H9 (cell line): ENCODE results near the gene NCOA6. TPM values are rescaled to one million over a fixed set of nuclear protein-coding genes. Genes with fewer than 3 reads are reported as not detected.

Experiments
- DNase-seq: peaks from one replicate; pipeline ENCODE4 v3.0.0-alpha.2; 2017
- H2AFZ ChIP-seq: one replicate; pipeline ENCODE4 v1.6.1; 2013; ENCODE audit warnings: mild to moderate bottlenecking, low read length, control low read depth, moderate library complexity
- H2AK5ac ChIP-seq: 2 replicates; pipeline ENCODE4 v1.6.1; 2013; ENCODE audit warnings: low read length, control low read depth, mixed read lengths; ENCODE audit not compliant: insufficient read length
- H2BK120ac ChIP-seq: one replicate; pipeline ENCODE4 v1.6.1; 2013; ENCODE audit warnings: low read depth, mild to moderate bottlenecking, low read length, control low read depth, inconsistent platforms; ENCODE audit not compliant: poor library complexity, severe bottlenecking
- H2BK12ac ChIP-seq: 2 replicates; pipeline ENCODE4 v1.6.1; 2013; ENCODE audit warnings: low read length, control low read depth, mixed read lengths, low read depth; ENCODE audit not compliant: insufficient read length
- H2BK15ac ChIP-seq: 2 replicates; pipeline ENCODE4 v1.6.1; 2013; ENCODE audit warnings: low read depth, low read length, control low read depth
- H2BK20ac ChIP-seq: one replicate; pipeline ENCODE4 v1.6.1; 2013; ENCODE audit warnings: low read depth, mild to moderate bottlenecking, low read length, control low read depth, inconsistent platforms; ENCODE audit not compliant: poor library complexity, severe bottlenecking
- H2BK5ac ChIP-seq: 2 replicates; pipeline ENCODE4 v1.6.1; 2013; ENCODE audit warnings: low read length, control low read depth, mixed read lengths; ENCODE audit not compliant: insufficient read length
- H3K14ac ChIP-seq: 2 replicates; pipeline ENCODE4 v1.6.1; 2013; ENCODE audit warnings: low read length, control low read depth; ENCODE audit not compliant: insufficient read depth
- H3K18ac ChIP-seq: 2 replicates; pipeline ENCODE4 v1.6.1; 2013; ENCODE audit warnings: low read depth, mild to moderate bottlenecking, mixed read lengths, low read length, control low read depth; ENCODE audit not compliant: insufficient read length
- H3K23ac ChIP-seq: 2 replicates; pipeline ENCODE4 v1.6.1; 2013; ENCODE audit warnings: low read length, control low read depth, mixed read lengths, low read depth; ENCODE audit not compliant: insufficient read length
- H3K23me2 ChIP-seq: 2 replicates; pipeline ENCODE4 v1.6.1; 2013; ENCODE audit warnings: low read depth, mild to moderate bottlenecking, mixed read lengths, low read length, control low read depth; ENCODE audit not compliant: insufficient read length, poor library complexity, severe bottlenecking
- H3K27ac ChIP-seq: 2 replicates; pipeline ENCODE4 v1.5.1; 2013; ENCODE audit warnings: low read length, control low read depth, mixed read lengths, low read depth; ENCODE audit not compliant: insufficient read length
- H3K27me3 ChIP-seq: 2 replicates; pipeline ENCODE4 v1.6.1; 2013; ENCODE audit warnings: low read length, control low read depth, inconsistent platforms; ENCODE audit not compliant: insufficient read depth
- H3K4ac ChIP-seq: 2 replicates; pipeline ENCODE4 v1.6.1; 2013; ENCODE audit warnings: low read depth, mild to moderate bottlenecking, control low read depth, inconsistent platforms, low read length, moderate library complexity
- H3K4me1 ChIP-seq: 2 replicates; pipeline ENCODE4 v1.6.1; 2013; ENCODE audit warnings: low read length, control low read depth, inconsistent platforms; ENCODE audit not compliant: insufficient read depth
- H3K4me2 ChIP-seq: 2 replicates; pipeline ENCODE4 v1.6.1; 2013; ENCODE audit warnings: low read length, control low read depth, mixed read lengths; ENCODE audit not compliant: insufficient read length, insufficient read depth
- H3K56ac ChIP-seq: 2 replicates; pipeline ENCODE4 v1.6.1; 2013; ENCODE audit warnings: low read depth, mild to moderate bottlenecking, mixed read lengths, low read length, control low read depth; ENCODE audit not compliant: insufficient read length
- H3K79me1 ChIP-seq: 2 replicates; pipeline ENCODE4 v1.6.1; 2013; ENCODE audit warnings: low read depth, mild to moderate bottlenecking, moderate library complexity, low read length, control low read depth, inconsistent platforms; ENCODE audit not compliant: insufficient read depth, poor library complexity, severe bottlenecking
- H3K79me2 ChIP-seq: 2 replicates; pipeline ENCODE4 v1.6.1; 2013; ENCODE audit warnings: low read length, control low read depth, inconsistent platforms; ENCODE audit not compliant: insufficient read depth
- H3K9ac ChIP-seq: 2 replicates; pipeline ENCODE4 v1.6.1; 2013; ENCODE audit warnings: low read length, control low read depth, mixed read lengths; ENCODE audit not compliant: insufficient read length; ENCODE audit errors: extremely low read depth
- H3K9me3 ChIP-seq: one replicate; pipeline ENCODE4 v1.6.1; 2013; ENCODE audit warnings: low read depth, low read length, inconsistent platforms; ENCODE audit not compliant: control insufficient read depth
- H3T11ph ChIP-seq: one replicate; pipeline ENCODE4 v1.6.1; 2013; ENCODE audit warnings: mild to moderate bottlenecking, low read length, control low read depth, inconsistent platforms
- H4K20me1 ChIP-seq: one replicate; pipeline ENCODE4 v1.6.1; 2013; ENCODE audit not compliant: control insufficient read depth, insufficient read length, insufficient read depth
- H4K5ac ChIP-seq: 2 replicates; pipeline ENCODE4 v1.6.1; 2013; ENCODE audit warnings: low read depth, mild to moderate bottlenecking, mixed read lengths, low read length, control low read depth; ENCODE audit not compliant: insufficient read length
- H4K8ac ChIP-seq: replicated peaks from 2 replicates; pipeline ENCODE4 v1.6.1; 2013; ENCODE audit warnings: low read length, control low read depth, mixed read lengths, low read depth; ENCODE audit not compliant: insufficient read length
- H4K91ac ChIP-seq: 2 replicates; pipeline ENCODE4 v1.6.1; 2013; ENCODE audit warnings: low read depth, mild to moderate bottlenecking, moderate library complexity, mixed read lengths, low read length, control low read depth; ENCODE audit not compliant: insufficient read length
- H3K27ac Mint-ChIP-seq, 3 experiments: 2 replicates in 2 of 3; 3 replicates in 1 of 3; pipeline ENCODE4 v1.8.0; 2020 to 2021; ENCODE audit warnings: mixed read lengths in 3 of 3, mild to moderate bottlenecking in 1 of 3, moderate library complexity in 1 of 3
- H3K27me3 Mint-ChIP-seq: 2 replicates; pipeline ENCODE4 v1.8.0; 2021; ENCODE audit warnings: low read depth, mild to moderate bottlenecking, moderate library complexity, mixed read lengths
- H3K36me3 Mint-ChIP-seq, 3 experiments: 2 replicates in 2 of 3; 3 replicates in 1 of 3; pipeline ENCODE4 v1.8.0; 2020 to 2021; ENCODE audit warnings: low read depth in 3 of 3, mixed read lengths in 3 of 3; ENCODE audit not compliant: insufficient read depth in 1 of 3
- H3K4me1 Mint-ChIP-seq, 2 experiments: 2 replicates each; pipeline ENCODE4 v1.8.0; 2020; ENCODE audit warnings: mixed read lengths in 2 of 2
- H3K4me3 Mint-ChIP-seq, 2 experiments: 2 replicates in 1 of 2; 3 replicates in 1 of 2; pipeline ENCODE4 v1.8.0; 2020 to 2021; ENCODE audit warnings: mild to moderate bottlenecking in 2 of 2, mixed read lengths in 2 of 2, moderate library complexity in 1 of 2
- H3K9me3 Mint-ChIP-seq, 2 experiments: 2 replicates in 1 of 2; 3 replicates in 1 of 2; pipeline ENCODE4 v1.8.0; 2020; ENCODE audit warnings: mild to moderate bottlenecking in 2 of 2, mixed read lengths in 2 of 2, moderate library complexity in 1 of 2
- CTCF ChIP-seq: fragments of 200-600 bp; sonication (generic); conservative IDR thresholded peaks from 3 replicates; pipeline ENCODE4 v1.8.0; 2021; ENCODE audit warnings: antibody characterized with exemption, mild to moderate bottlenecking
- WGBS: extraction: QIAGEN DNeasy Blood & Tissue Kit; methylation state at CpG from one replicate; pipeline ENCODE4 v1.1.7; 2013; ENCODE audit warnings: missing lambda C conversion rate, low lambda C conversion rate, mixed read lengths; ENCODE audit not compliant: insufficient read length; ENCODE audit errors: extremely low coverage; 5-methylcytosine and 5-hydroxymethylcytosine counted together
- total RNA-seq: library from RNA; stranded (reverse); gene quantifications from 2 replicates; pipeline ENCODE4 v1.2.1, GENCODE V29; 2021

NCOA6 gene
- total RNA-seq, 1 experiment from 2014 or later = 23.9 TPM

DNA sequence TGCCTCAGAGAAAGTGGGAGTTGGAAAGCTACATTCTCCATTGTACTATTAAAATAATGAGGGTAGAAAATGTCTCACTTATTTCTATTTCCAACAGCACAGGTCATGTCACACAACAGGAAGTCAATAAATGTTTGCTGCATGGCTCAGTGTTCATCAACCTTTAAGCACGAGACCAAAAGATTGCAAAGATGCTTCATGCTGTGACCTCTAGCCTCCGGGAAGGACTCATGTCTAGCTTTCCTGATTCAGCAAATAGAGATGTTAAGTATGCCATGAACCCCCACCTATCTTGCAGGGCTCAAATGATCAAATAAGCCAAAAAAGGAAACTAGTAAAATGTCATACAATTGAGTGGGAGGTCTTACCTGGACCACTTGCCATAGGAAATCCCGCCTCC is 57.4 kb downstream of the NCOA6 start:
- H3K4me1 Mint-ChIP-seq = no peaks in the 10 kb centered on the region
- no peaks in the 10 kb centered on the region for H3K9me3 Mint-ChIP-seq
- H2AFZ ChIP-seq = no peak overlapping the region
- peaks cover 0 to 52% (median 8%) of the 10 kb centered on the region in 3 experiments; a peak in 4 of 7 replicates for H3K36me3 Mint-ChIP-seq
- no peak overlapping the region for H3K14ac ChIP-seq
- no peak overlapping the region for H3K23ac ChIP-seq
- no peak overlapping the region for H2BK120ac ChIP-seq
- no peak overlapping the region for H3K27ac Mint-ChIP-seq
- H3K4me3 Mint-ChIP-seq = no peak overlapping the region
- no peak overlapping the region for H3K56ac ChIP-seq
- no peak for DNase-seq
- no peak overlapping the region for H3K18ac ChIP-seq
- no peaks in the 10 kb centered on the region for H3K79me2 ChIP-seq
- no peak overlapping the region for H3K9ac ChIP-seq
- no peak overlapping the region for H3K4ac ChIP-seq
- no peak overlapping the region for H4K8ac ChIP-seq
- H3K27me3 ChIP-seq = no peaks in the 10 kb centered on the region
- no peaks in the 10 kb centered on the region for H3K9me3 ChIP-seq
- no peaks in the 10 kb centered on the region for H4K20me1 ChIP-seq
- H3K27ac ChIP-seq = no peak overlapping the region
- H2BK12ac ChIP-seq = no peak overlapping the region
- H3K23me2 ChIP-seq = no peaks in the 10 kb centered on the region
- no peak overlapping the region for H2AK5ac ChIP-seq
- no peak overlapping the region for H3T11ph ChIP-seq
- H4K91ac ChIP-seq = no peak overlapping the region
- no peak overlapping the region for H2BK15ac ChIP-seq
- no peak overlapping the region for H4K5ac ChIP-seq
- no CpG with 5 or more reads among the region's 3 CpGs for WGBS
- no peaks in the 10 kb centered on the region for H3K79me1 ChIP-seq
- no peaks in the 10 kb centered on the region for H3K27me3 Mint-ChIP-seq
- TF ChIP-seq CTCF = no peak
- H3K4me1 ChIP-seq = no peaks in the 10 kb centered on the region
- no peak overlapping the region for H2BK5ac ChIP-seq
- no peak overlapping the region for H2BK20ac ChIP-seq
- H3K4me2 ChIP-seq = no peak overlapping the region
